Measurements from ENCODE around the gene NANP. TPM values are rescaled to one million over a fixed set of nuclear protein-coding genes. Genes with fewer than 3 reads are reported as not detected.

NANP gene, protein sequence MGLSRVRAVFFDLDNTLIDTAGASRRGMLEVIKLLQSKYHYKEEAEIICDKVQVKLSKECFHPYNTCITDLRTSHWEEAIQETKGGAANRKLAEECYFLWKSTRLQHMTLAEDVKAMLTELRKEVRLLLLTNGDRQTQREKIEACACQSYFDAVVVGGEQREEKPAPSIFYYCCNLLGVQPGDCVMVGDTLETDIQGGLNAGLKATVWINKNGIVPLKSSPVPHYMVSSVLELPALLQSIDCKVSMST
- polyA plus RNA-seq (2011; rRNA removed) = 5.9 and 6.7 TPM in 2 replicates
- 3.9 and 4.3 TPM in 2 replicates for polyA minus RNA-seq (2011; rRNA and poly(A)+ RNA removed)

DNA sequence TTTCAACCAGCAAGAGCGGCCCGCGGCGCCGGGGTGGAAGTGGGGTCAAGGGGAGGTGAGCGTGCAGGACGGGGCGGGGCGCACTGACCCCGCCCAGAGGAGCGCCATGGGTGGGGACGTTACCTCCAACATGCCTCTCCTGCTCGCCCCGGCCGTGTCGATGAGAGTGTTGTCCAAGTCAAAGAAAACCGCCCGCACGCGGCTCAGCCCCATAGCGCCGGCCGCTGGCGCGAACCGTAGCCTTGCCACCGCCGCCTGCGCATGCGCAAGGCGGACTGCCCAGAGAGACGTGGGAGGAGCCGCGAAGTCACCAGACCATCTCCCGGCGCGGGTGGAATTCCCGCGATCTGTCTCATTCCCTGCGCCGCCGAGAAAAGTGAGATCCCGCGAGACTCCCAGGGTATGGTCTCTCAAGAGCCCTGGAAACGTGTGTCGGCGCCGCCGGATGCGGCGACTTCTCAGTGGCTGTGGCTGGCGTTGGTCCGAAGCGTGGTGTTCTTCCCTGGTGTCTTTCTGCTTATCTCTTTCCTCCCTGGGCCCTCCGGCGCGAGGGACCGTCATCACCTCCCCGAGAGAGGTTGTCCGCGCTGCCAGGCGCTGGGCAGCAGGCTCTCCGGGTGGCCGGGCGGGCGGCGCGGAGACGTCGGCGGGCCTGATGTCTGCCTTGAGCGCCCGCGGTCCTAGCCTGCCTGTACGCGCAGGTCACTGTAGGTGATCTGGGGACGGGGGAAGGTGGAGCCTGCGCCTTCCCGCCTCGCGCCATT is at the start of gene NANP:
TSS of gene NANP (minus strand) at position 279 of the 764 bp plus-strand sequence. CDS start at position 213, 66 bp downstream.
- Histone ChIP-seq H3K27me3 (ENCODE audit: control insufficient read depth, insufficient read depth, low read length) (no peaks in the 10 kb centered on the region), H3K9me3 (ENCODE audit: control insufficient read depth, insufficient read depth, low read length) (peaks cover 6% of the 10 kb centered on the region; the same call in 1 of the 2 replicates), H3K27ac (ENCODE audit: low read depth, low read length) (peak within 1 kb of the TSS; percentile 89), H3K4me3 (ENCODE audit: low read depth, low read length) (peak within 1 kb of the TSS; percentile 91)
- TF ChIP-seq, protein P1, sequence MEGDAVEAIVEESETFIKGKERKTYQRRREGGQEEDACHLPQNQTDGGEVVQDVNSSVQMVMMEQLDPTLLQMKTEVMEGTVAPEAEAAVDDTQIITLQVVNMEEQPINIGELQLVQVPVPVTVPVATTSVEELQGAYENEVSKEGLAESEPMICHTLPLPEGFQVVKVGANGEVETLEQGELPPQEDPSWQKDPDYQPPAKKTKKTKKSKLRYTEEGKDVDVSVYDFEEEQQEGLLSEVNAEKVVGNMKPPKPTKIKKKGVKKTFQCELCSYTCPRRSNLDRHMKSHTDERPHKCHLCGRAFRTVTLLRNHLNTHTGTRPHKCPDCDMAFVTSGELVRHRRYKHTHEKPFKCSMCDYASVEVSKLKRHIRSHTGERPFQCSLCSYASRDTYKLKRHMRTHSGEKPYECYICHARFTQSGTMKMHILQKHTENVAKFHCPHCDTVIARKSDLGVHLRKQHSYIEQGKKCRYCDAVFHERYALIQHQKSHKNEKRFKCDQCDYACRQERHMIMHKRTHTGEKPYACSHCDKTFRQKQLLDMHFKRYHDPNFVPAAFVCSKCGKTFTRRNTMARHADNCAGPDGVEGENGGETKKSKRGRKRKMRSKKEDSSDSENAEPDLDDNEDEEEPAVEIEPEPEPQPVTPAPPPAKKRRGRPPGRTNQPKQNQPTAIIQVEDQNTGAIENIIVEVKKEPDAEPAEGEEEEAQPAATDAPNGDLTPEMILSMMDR (IDR thresholded peaks at IDR 0.05; ENCODE audit: low read depth, low read length) = no peak
- ChIA-PET CTCF (no interaction called here), POLR2A (no interaction called here)
- peak; percentile 94 for DNase-seq (ENCODE audit: low read depth, low spot score)

DNA sequence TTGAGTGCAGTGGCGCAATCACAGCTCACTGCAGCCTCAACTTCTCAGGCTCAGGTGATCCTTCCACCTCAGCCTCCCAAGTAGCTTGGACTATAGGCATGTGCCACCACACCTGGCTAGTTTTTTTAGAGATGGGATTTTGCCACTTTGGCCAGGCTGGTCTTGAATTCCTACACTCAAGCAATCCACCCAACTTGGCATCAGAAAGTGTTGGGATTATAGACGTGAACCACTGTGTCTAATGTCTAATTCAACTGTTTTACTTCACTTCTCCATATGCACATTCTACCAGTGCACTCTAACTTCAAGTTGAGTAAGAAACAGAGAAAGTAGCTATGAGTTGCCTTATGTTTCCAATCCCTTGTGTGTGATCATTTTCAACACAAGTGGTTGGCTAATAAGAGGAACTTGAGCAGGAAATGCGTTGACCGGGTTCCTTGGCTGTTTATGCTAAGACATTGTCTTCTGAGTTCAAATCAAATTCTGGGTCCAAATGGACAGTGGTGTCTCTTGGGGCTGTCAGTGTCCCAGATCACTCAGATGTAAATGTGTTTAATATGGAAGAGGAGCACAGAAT is 48.9 kb upstream of the NANP start:
- TF ChIP-seq, protein P1 (IDR thresholded peaks at IDR 0.05; ENCODE audit: low read depth, low read length) = no peak
- Histone ChIP-seq H3K4me3 (ENCODE audit: low read depth, low read length) (no peak overlapping the region), H3K9me3 (ENCODE audit: control insufficient read depth, insufficient read depth, low read length) (no peaks in the 10 kb centered on the region), H3K27me3 (ENCODE audit: control insufficient read depth, insufficient read depth, low read length) (no peaks in the 10 kb centered on the region), H3K27ac (ENCODE audit: low read depth, low read length) (no peak overlapping the region)
- DNase-seq (ENCODE audit: low read depth, low spot score) = no peak
- ChIA-PET POLR2A (no interaction called here), CTCF (interaction anchor here (1.1 kb wide), 1 partner anchor 20 kb away, joined by 3 read pairs; no protein-coding TSS in a partner anchor)

DNA sequence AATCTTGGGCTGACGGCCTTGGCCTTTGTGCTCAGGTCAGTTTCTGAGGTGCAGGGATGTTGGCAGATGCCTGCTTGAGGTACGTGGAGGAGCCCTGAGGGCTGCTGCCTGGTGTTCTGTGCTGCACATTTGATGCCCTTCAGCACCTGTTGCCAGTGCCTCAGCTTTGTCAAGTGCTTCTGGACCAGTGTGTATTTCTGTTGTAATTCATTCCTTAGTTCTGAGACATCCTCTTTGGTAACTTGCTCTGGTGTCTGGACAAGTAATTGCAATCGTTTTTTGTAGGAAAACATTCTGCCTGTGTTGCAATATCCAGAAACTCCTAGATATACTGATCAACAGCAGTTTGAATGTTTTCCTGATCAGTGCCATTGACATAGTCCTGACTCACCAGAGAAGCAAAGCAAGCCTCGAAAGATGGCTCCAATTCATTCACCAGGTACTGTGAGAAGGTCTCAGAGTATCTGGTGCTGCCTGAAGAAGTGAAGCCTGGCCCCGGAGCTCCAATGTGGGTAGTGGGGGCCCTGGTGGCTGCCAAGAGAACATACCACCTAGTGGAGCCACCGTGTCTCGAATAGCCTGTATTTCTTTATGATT is 46.1 kb upstream of the NANP start:
- no peaks in the 10 kb centered on the region for H3K9me3 ChIP-seq (ENCODE audit: control insufficient read depth, insufficient read depth, low read length)
- POLR2A ChIA-PET = interaction anchor here (0.9 kb wide), 1 partner anchor 23 kb away, joined by 6 read pairs; no protein-coding TSS in a partner anchor
- H3K27me3 ChIP-seq (ENCODE audit: control insufficient read depth, insufficient read depth, low read length) = no peaks in the 10 kb centered on the region
- peak; percentile 53 for DNase-seq (ENCODE audit: low read depth, low spot score)
- CTCF ChIA-PET = no interaction called here
- peak overlapping the region; percentile 65 for H3K27ac ChIP-seq (ENCODE audit: low read depth, low read length)
- TF ChIP-seq, protein P1 (IDR thresholded peaks at IDR 0.05; ENCODE audit: low read depth, low read length) = peak; percentile 43; the same call in 1 of the 2 replicates
- no peak overlapping the region for H3K4me3 ChIP-seq (ENCODE audit: low read depth, low read length)

DNA sequence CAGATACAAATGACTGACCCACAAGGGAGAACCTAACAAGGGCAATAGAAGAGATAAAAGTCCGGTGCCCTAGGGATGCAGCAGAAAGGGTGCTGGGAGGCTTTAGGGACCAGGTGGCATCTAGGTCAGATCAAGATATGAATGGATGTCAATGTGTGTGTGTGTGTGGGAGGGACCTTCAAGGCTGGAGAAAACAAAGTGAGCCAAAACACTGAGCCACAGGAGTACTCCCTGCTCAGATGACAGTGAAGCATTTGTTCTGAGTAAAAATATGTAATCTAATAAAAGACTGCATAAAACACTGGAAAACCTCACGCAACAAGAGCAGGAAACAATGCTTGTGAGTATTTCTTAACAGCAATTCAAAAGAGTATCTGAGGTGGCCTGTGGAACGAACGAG is 44.6 kb upstream of the NANP start:
- Histone ChIP-seq H3K9me3 (ENCODE audit: control insufficient read depth, insufficient read depth, low read length) (no peaks in the 10 kb centered on the region), H3K27me3 (ENCODE audit: control insufficient read depth, insufficient read depth, low read length) (no peaks in the 10 kb centered on the region), H3K4me3 (ENCODE audit: low read depth, low read length) (no peak overlapping the region), H3K27ac (ENCODE audit: low read depth, low read length) (no peak overlapping the region)
- POLR2A ChIA-PET = no interaction called here
- no peak for DNase-seq (ENCODE audit: low read depth, low spot score)
- TF ChIP-seq, protein P1 (IDR thresholded peaks at IDR 0.05; ENCODE audit: low read depth, low read length) = no peak
- CTCF ChIA-PET = interaction anchor here (0.6 kb wide), 1 partner anchor 957 kb away, joined by 6 read pairs; no protein-coding TSS in a partner anchor

Data from AG04450 (cell line).